Smooth muscle cell (in vitro differentiated cells): ENCODE results near the gene ADRA2B. TPM values are rescaled to one million over a fixed set of nuclear protein-coding genes. Genes with fewer than 3 reads are reported as not detected.

Source experiments
- DNase-seq: peaks from one replicate; lab custom pipeline; 2025; ENCODE audit not compliant: unreplicated experiment; lab: John Stamatoyannopoulos, UW
- H2AFZ ChIP-seq: fragments of 200-600 bp; sonication (generic); 2 replicates; pipeline ENCODE4 v1.6.0; 2016; ENCODE audit warnings: antibody characterized with exemption, low read depth, mild to moderate bottlenecking
- H3F3A ChIP-seq: fragments of 200-600 bp; sonication (generic); 2 replicates; pipeline ENCODE4 v1.6.0; 2017; ENCODE audit warnings: antibody characterized with exemption, low read depth
- H3K27ac ChIP-seq: fragments of 200-600 bp; sonication (generic); 2 replicates; pipeline ENCODE4 v1.5.1; 2016; ENCODE audit warnings: low read depth, mild to moderate bottlenecking
- H3K27me3 ChIP-seq: fragments of 200-600 bp; sonication (generic); 2 replicates; pipeline ENCODE4 v1.6.1; 2016; ENCODE audit warnings: low read depth, mild to moderate bottlenecking
- H3K36me3 ChIP-seq: fragments of 200-600 bp; sonication (generic); 2 replicates; pipeline ENCODE4 v1.5.1; 2016; ENCODE audit warnings: low read depth
- H3K4me1 ChIP-seq: fragments of 200-600 bp; sonication (generic); 2 replicates; pipeline ENCODE4 v1.5.1; 2016; ENCODE audit warnings: low read depth
- H3K4me2 ChIP-seq: fragments of 200-600 bp; sonication (generic); 2 replicates; pipeline ENCODE4 v1.6.0; 2016; ENCODE audit warnings: mild to moderate bottlenecking
- H3K4me3 ChIP-seq: fragments of 200-600 bp; sonication (generic); 2 replicates; pipeline ENCODE4 v1.5.1; 2016; ENCODE audit warnings: mild to moderate bottlenecking
- H3K79me2 ChIP-seq: fragments of 200-600 bp; sonication (generic); 2 replicates; pipeline ENCODE4 v1.6.0; 2016; ENCODE audit warnings: low read depth, mild to moderate bottlenecking
- H3K9ac ChIP-seq: fragments of 200-600 bp; sonication (generic); 2 replicates; pipeline ENCODE4 v1.6.0; 2016; ENCODE audit warnings: low read depth
- H3K9me3 ChIP-seq: fragments of 200-600 bp; sonication (generic); replicated peaks from 2 replicates; pipeline ENCODE4 v1.5.1; 2016; ENCODE audit warnings: low read depth
- H4K20me1 ChIP-seq: fragments of 200-600 bp; sonication (generic); 2 replicates; pipeline ENCODE4 v1.6.0; 2016; ENCODE audit warnings: low read depth
- WGBS: methylation state at CpG from one replicate; pipeline ENCODE4 v1.1.7; 2016; ENCODE audit warnings: low lambda C conversion rate; 5-methylcytosine and 5-hydroxymethylcytosine counted together
- polyA plus RNA-seq: library from polyadenylated mRNA; unstranded; fragments of >200 nt; fragmentation: Nextera tagmentation; extraction: Ambion mirVana; gene quantifications from 2 replicates; pipeline ENCODE4 v1.2.1, GENCODE V29; 2016
- total RNA-seq: library from RNA; depleted of rRNA; stranded (reverse); fragments of >200 nt; gene quantifications from 2 replicates; pipeline ENCODE4 v1.2.3, GENCODE V29; 2014
- TF ChIP-seq, protein P1 (sequence below): fragments of 200-600 bp; sonication (generic); IDR thresholded peaks from 2 replicates; pipeline ENCODE4 v1.5.1; 2017; ENCODE audit warnings: borderline replicate concordance, mild to moderate bottlenecking, antibody characterized with exemption; ENCODE audit not compliant: insufficient read depth, poor library complexity, severe bottlenecking

Gene ADRA2B
- total and polyA plus RNA-seq, 2 experiments from 2014 or later = 0.06 to 1.2 TPM

DNA sequence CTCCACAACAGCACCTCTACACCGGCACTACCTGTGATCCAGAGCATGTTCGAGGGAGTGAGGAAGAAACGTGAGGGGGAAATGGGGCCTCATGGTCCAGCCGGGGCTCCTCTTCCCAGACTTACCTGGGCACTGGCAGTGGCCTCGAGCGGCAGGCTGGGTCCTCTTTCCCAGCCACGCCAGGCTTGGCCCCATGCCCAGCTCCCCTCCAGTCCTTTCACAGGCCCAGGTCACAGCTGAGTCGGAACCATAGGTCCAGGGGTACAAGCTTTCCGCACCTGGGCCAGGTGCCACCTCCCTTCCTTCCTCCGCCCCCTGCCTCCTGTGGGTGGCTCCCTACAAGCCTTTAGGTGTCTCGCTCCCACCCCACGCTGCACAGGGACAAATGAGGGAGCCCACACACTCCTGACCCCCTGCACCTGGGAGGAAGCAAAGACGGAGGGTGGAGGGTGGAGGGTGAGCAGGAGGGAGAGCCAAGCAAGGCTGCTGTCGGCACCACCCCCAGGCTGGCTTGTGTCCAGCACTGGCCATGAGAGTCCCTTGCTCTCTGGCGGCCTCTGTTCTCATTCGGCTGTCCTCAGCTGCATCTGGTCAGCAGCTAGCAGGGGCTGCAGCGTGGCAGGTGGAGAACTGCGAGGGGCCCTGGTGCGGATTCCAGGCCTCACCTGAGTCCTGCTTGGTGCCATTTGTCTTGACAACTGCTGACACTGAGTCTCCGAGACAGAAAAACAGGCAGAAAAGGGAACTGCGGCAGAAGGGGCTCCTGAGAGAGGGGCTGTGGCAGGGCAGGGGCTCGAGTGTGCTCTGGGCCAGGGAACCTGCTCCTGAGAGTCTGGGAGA, 26.8 kb downstream of the ADRA2B start:
- Histone ChIP-seq H2AFZ (no peak overlapping the region), H3K9ac (no peak overlapping the region), H3K79me2 (no peaks in the 10 kb centered on the region), H3K4me3 (no peak overlapping the region), H3F3A (no peaks in the 10 kb centered on the region), H3K4me2 (no peak overlapping the region), H3K4me1 (no peaks in the 10 kb centered on the region), H3K27me3 (no peaks in the 10 kb centered on the region), H3K27ac (no peak overlapping the region), H3K36me3 (no peaks in the 10 kb centered on the region), H3K9me3 (no peaks in the 10 kb centered on the region), H4K20me1 (no peaks in the 10 kb centered on the region)
- no peak for DNase-seq
- TF ChIP-seq, protein P1, sequence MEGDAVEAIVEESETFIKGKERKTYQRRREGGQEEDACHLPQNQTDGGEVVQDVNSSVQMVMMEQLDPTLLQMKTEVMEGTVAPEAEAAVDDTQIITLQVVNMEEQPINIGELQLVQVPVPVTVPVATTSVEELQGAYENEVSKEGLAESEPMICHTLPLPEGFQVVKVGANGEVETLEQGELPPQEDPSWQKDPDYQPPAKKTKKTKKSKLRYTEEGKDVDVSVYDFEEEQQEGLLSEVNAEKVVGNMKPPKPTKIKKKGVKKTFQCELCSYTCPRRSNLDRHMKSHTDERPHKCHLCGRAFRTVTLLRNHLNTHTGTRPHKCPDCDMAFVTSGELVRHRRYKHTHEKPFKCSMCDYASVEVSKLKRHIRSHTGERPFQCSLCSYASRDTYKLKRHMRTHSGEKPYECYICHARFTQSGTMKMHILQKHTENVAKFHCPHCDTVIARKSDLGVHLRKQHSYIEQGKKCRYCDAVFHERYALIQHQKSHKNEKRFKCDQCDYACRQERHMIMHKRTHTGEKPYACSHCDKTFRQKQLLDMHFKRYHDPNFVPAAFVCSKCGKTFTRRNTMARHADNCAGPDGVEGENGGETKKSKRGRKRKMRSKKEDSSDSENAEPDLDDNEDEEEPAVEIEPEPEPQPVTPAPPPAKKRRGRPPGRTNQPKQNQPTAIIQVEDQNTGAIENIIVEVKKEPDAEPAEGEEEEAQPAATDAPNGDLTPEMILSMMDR = no peak
- 93% methylated on average over 22 of the region's 22 CpGs for WGBS

DNA sequence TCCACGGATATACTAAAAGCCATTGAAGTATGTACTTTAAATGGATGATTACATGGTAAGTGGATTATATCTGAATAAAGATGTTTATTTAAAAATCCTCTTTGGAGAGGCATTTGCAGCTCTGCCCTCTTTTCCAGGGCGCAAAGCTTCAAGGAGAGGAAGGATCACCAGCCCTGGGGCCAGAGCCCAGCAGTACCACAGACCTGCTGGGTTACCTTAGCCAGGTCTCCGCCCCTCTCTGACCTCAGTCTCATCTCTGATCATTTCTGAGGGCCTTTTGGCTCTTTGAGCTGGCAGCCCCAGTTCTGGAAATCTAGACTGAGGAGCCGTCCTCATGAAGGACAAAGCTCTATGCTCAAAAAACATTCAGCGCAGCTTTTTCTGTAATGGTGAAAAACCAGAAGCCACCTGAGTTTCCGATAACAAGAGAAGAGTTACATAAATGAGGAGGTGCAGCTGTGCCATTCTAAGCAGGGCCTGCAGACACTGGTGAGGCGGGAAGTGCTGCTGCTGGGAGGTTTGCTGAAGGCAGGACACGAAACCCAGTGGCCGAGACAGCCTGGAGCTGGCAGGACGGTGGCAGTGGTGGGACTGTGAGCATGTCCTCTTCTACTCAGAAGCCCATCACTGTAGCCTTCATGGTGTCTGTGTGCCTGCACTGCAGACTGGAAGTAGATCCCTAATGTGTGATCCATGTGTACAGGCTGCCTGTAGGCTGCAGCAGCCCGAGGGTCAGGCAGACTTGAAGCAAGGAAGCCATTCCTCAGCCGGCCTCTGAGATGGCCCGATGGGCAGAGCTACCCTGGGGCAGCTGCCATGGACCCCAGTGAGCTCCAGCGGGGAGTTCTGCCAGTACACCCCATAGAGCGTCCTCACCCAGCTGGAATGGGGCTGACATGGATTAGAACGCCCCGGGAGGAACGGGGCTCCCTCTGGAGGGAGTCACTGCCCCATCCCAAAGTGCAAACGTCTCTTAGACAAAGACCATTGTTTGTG, 27.7 kb downstream of the ADRA2B start:
- WGBS = 87% methylated on average over 19 of the region's 19 CpGs
- H3K27me3 ChIP-seq = no peaks in the 10 kb centered on the region
- H3K79me2 ChIP-seq = no peaks in the 10 kb centered on the region

DNA sequence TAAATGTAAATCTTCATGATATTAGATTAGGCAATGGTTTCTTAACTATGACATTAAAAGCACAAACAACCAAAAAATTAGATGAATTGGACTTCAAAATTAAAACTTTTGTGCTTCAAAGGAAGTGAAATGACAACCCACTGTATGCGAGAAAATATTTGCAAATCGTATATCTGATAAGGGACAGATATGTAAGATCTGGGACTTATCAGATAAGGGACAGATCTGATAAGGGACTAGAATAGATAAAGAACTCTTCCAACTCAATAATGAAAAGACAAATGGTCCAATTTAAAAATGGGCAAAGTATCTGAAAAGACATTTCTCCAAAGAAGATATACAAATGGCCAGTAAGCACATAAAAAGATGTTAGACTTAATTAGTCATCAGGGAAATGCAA, 29.2 kb downstream of the ADRA2B start:
- H3K4me1 ChIP-seq = no peaks in the 10 kb centered on the region
- no peak overlapping the region for H3K9ac ChIP-seq
- H4K20me1 ChIP-seq = no peaks in the 10 kb centered on the region
- 87% methylated on average over 2 of the region's 2 CpGs for WGBS
- DNase-seq = no peak
- no peak overlapping the region for H3K27ac ChIP-seq
- H3K4me2 ChIP-seq = no peak overlapping the region
- TF ChIP-seq, protein P1 = no peak
- H3K36me3 ChIP-seq = no peaks in the 10 kb centered on the region
- H3K79me2 ChIP-seq = no peaks in the 10 kb centered on the region
- H2AFZ ChIP-seq = no peak overlapping the region
- no peaks in the 10 kb centered on the region for H3K27me3 ChIP-seq
- H3F3A ChIP-seq = no peaks in the 10 kb centered on the region
- H3K9me3 ChIP-seq = no peaks in the 10 kb centered on the region
- H3K4me3 ChIP-seq = no peak overlapping the region

More for the DNA sequence above, 27.7 kb downstream of the ADRA2B start:
- Histone ChIP-seq H3F3A (no peaks in the 10 kb centered on the region), H4K20me1 (no peaks in the 10 kb centered on the region), H3K4me1 (no peaks in the 10 kb centered on the region), H3K9ac (no peak overlapping the region), H3K9me3 (no peaks in the 10 kb centered on the region), H3K4me2 (no peak overlapping the region), H3K36me3 (no peaks in the 10 kb centered on the region), H3K27ac (no peak overlapping the region), H3K4me3 (no peak overlapping the region), H2AFZ (no peak overlapping the region)
- no peak for DNase-seq
- TF ChIP-seq, protein P1 = no peak
